HCT116 (cell line): Measurements from ENCODE around the gene RPN1. TPM values are rescaled to one million over a fixed set of nuclear protein-coding genes. Genes with fewer than 3 reads are reported as not detected.
A peak's percentile ranks its signal among the peaks of the same experiment; 100 is the strongest.

Experiments used
- ATAC-seq: fragments of 200-7000 bp; cut with Tn5 transposase; 2 replicates; pipeline ENCODE4 v1.9.1; 2020; ENCODE audit warnings: mild to moderate bottlenecking, moderate library complexity
- Bru-seq: library from RNA; stranded (reverse); fragments of 400-500 nt; gene quantifications from one replicate; lab custom pipeline; 2021; lab: Mats Ljungman, UMichigan
- BruChase-seq, 2 experiments: library from RNA; stranded (reverse); fragments of 400-500 nt; gene quantifications; one replicate each; lab custom pipeline; 2021; lab: Mats Ljungman, UMichigan
- BruUV-seq: library from RNA; stranded (reverse); fragments of 400-500 nt; replicated peaks from 2 replicates; lab custom pipeline; 2021; lab: Mats Ljungman, UMichigan
- CTCF ChIA-PET: fragments of 300-600 bp; sonication (Branson Sonifier 250); formaldehyde crosslinking; loops from one replicate; lab custom pipeline; 2021; ENCODE audit warnings: antibody characterized with exemption; lab: Charles Lee
- POLR2A ChIA-PET: fragments of 300-600, 350-600 bp; sonication (Branson Sonifier 250); formaldehyde crosslinking; loops from one replicate; lab custom pipeline; 2021; ENCODE audit warnings: antibody characterized with exemption; lab: Charles Lee
- RAD21 ChIA-PET, 2 experiments: fragments of 300-600 bp; sonication (Branson Sonifier 250); formaldehyde crosslinking; loops; one replicate each; lab custom pipeline; 2023; ENCODE audit warnings: low total read pairs in 2 of 2; ENCODE audit not compliant: uncharacterized antibody in 2 of 2, unreplicated experiment in 2 of 2, low non-redundant PET in 1 of 2; lab: Charles Lee
- DNase-seq: peaks from one replicate; pipeline ENCODE4 v3.0.0-alpha.2; 2010; ENCODE audit warnings: low read depth, low spot score
- H2AFZ ChIP-seq: fragments of 200-600 bp; shearing (Covaris generic), sonication (generic); 2 replicates; pipeline ENCODE4 v1.6.1; 2017; ENCODE audit warnings: low read depth, mixed run types, mixed read lengths, antibody characterized with exemption, low read length; ENCODE audit not compliant: poor library complexity, severe bottlenecking
- H3K27ac ChIP-seq: 2 replicates; pipeline ENCODE4 v1.5.1; 2012; ENCODE audit warnings: low read depth, low read length
- H3K27me3 ChIP-seq: fragments of 200-600 bp; sonication (generic); 2 replicates; pipeline ENCODE4 v1.6.1; 2016; ENCODE audit warnings: mixed run types, low read length, mixed read lengths; ENCODE audit not compliant: insufficient read depth
- H3K36me3 ChIP-seq, 2 experiments: fragments of 200-500 bp in 1 of 2; fragments of 200-600 bp in 1 of 2; sonication (Bioruptor generic) in 1 of 2; sonication (generic) in 1 of 2; 2 replicates each; pipeline versions ENCODE4 v1.5.1 to v1.6.1; 2014 to 2016; ENCODE audit warnings: low read length in 2 of 2, inconsistent platforms in 1 of 2, mixed read lengths in 1 of 2, mixed run types in 1 of 2; ENCODE audit not compliant: insufficient read depth in 2 of 2, control insufficient read depth in 1 of 2
- H3K4me1 ChIP-seq, 2 experiments: fragments of 200-600 bp in 1 of 2; sonication (generic) in 1 of 2; 2 replicates each; pipeline versions ENCODE4 v1.5.1 to v1.6.1; 2012 to 2017; ENCODE audit warnings: low read length in 2 of 2, inconsistent platforms in 1 of 2, mild to moderate bottlenecking in 1 of 2, mixed read lengths in 1 of 2, mixed run types in 1 of 2, moderate library complexity in 1 of 2; ENCODE audit not compliant: insufficient read depth in 2 of 2, control insufficient read depth in 1 of 2
- H3K4me2 ChIP-seq: fragments of 200-600 bp; sonication (generic); 2 replicates; pipeline ENCODE4 v1.6.1; 2017; ENCODE audit warnings: mixed run types, low read length, mixed read lengths
- H3K4me3 ChIP-seq, 2 experiments: fragments of 200-600 bp in 1 of 2; sonication (generic) in 1 of 2; replicated peaks in 1 of 2; 2 replicates each; pipeline ENCODE4 v1.5.1; 2011 to 2016; ENCODE audit warnings: low read length in 2 of 2, control low read depth in 1 of 2, low read depth in 1 of 2, mild to moderate bottlenecking in 1 of 2, mixed read lengths in 1 of 2, mixed run types in 1 of 2
- H3K79me2 ChIP-seq: fragments of 200-600 bp; sonication (generic); 2 replicates; pipeline ENCODE4 v1.6.1; 2017; ENCODE audit warnings: mild to moderate bottlenecking, mixed run types, low read length, moderate library complexity, mixed read lengths; ENCODE audit not compliant: insufficient read depth
- H3K9ac ChIP-seq: fragments of 200-600 bp; sonication (generic); 2 replicates; pipeline ENCODE4 v1.6.1; 2016; ENCODE audit warnings: low read length, mixed read lengths
- H3K9me2 ChIP-seq: fragments of 200-600 bp; sonication (generic), shearing (Covaris generic); 2 replicates; pipeline ENCODE4 v1.6.1; 2017; ENCODE audit warnings: mixed run types, mild to moderate bottlenecking, moderate library complexity; ENCODE audit not compliant: insufficient read depth
- H3K9me3 ChIP-seq, 2 experiments: fragments of 200-500 bp in 1 of 2; fragments of 200-600 bp in 1 of 2; sonication (Bioruptor generic) in 1 of 2; sonication (generic) in 1 of 2; 2 replicates each; pipeline ENCODE4 v1.6.1; 2014 to 2017; ENCODE audit warnings: low read length in 2 of 2, mixed read lengths in 2 of 2, inconsistent platforms in 1 of 2, low read depth in 1 of 2, mild to moderate bottlenecking in 1 of 2, mixed run types in 1 of 2, moderate library complexity in 1 of 2; ENCODE audit not compliant: control insufficient read depth in 1 of 2, insufficient read depth in 1 of 2
- H4K20me1 ChIP-seq: fragments of 200-600 bp; sonication (generic), shearing (Covaris generic); 2 replicates; pipeline ENCODE4 v1.6.1; 2017; ENCODE audit warnings: mixed run types, mild to moderate bottlenecking, moderate library complexity; ENCODE audit not compliant: insufficient read depth
- CBX3 ChIP-seq: IDR thresholded peaks from 2 replicates; pipeline ENCODE4 v1.6.1; 2012; ENCODE audit warnings: low read depth
- EGR1 ChIP-seq: IDR thresholded peaks from 2 replicates; pipeline ENCODE4 v1.6.1; 2012; ENCODE audit warnings: low read depth
- ELF1 ChIP-seq: IDR thresholded peaks from 2 replicates; pipeline ENCODE4 v1.6.1; 2012; ENCODE audit warnings: low read depth, borderline replicate concordance
- JUND ChIP-seq: IDR thresholded peaks from 2 replicates; pipeline ENCODE4 v1.6.1; 2012
- POLR2A ChIP-seq: IDR thresholded peaks from 2 replicates; pipeline ENCODE4 v1.7.0; 2011; ENCODE audit warnings: borderline replicate concordance; ENCODE audit not compliant: insufficient read depth, insufficient read length; ENCODE audit errors: extremely low read depth
- RAD21 ChIP-seq: IDR thresholded peaks from 2 replicates; pipeline ENCODE4 v1.6.1; 2012; ENCODE audit warnings: low read depth, mild to moderate bottlenecking
- SIN3A ChIP-seq: IDR thresholded peaks from 2 replicates; pipeline ENCODE4 v1.6.1; 2012; ENCODE audit warnings: low read depth
- SRF ChIP-seq: IDR thresholded peaks from 2 replicates; pipeline ENCODE4 v1.6.1; 2012; ENCODE audit warnings: low read depth
- TCF7L2 ChIP-seq: IDR thresholded peaks from 2 replicates; pipeline ENCODE4 v1.7.0; 2011; ENCODE audit warnings: borderline replicate concordance, inconsistent platforms; ENCODE audit not compliant: insufficient read depth, insufficient read length; ENCODE audit errors: extremely low read depth
- YY1 ChIP-seq: IDR thresholded peaks from 2 replicates; pipeline ENCODE4 v1.6.1; 2011; ENCODE audit warnings: low read length, low read depth, moderate library complexity, mild to moderate bottlenecking; ENCODE audit not compliant: insufficient replicate concordance; ENCODE audit errors: extremely low read depth
- ZBTB33 ChIP-seq: IDR thresholded peaks from 2 replicates; pipeline ENCODE4 v1.6.1; 2011; ENCODE audit warnings: mild to moderate bottlenecking, low read length, moderate library complexity; ENCODE audit not compliant: insufficient replicate concordance; ENCODE audit errors: extremely low read depth
- intact Hi-C: fragments of 100-400 bp; cut with micrococcal nuclease; formaldehyde crosslinking; loops from 2 replicates; pipeline ENCODE4 v1.10.0; 2022
- long read RNA-seq: library from polyadenylated mRNA; unstranded; transcript quantifications from one replicate; pipeline ENCODE4 v2.0.0, GENCODE V29; 2021; ENCODE audit not compliant: unreplicated experiment
- polyA plus RNA-seq: library from polyadenylated mRNA; unstranded; fragments of >200 nt; gene quantifications from 2 replicates; pipeline ENCODE4 v1.2.1, GENCODE V29; 2012; ENCODE audit warnings: missing spikeins
- total RNA-seq: library from RNA; stranded (reverse); gene quantifications from one replicate; pipeline ENCODE4 v1.2.1, GENCODE V29; 2021; ENCODE audit not compliant: unreplicated experiment
- TF ChIP-seq, protein P1 (sequence below): IDR thresholded peaks from 2 replicates; pipeline ENCODE4 v1.6.1; 2012
- TF ChIP-seq, protein P2 (sequence below), 3 experiments: fragments of 200-600 bp in 1 of 3; sonication (generic) in 1 of 3; IDR thresholded peaks in 2 of 3; conservative IDR thresholded peaks in 1 of 3; 2 replicates each; pipeline ENCODE4 v1.5.1; 2012 to 2017; ENCODE audit warnings: low read depth in 2 of 3, low read length in 2 of 3, antibody characterized with exemption in 1 of 3, borderline replicate concordance in 1 of 3, control low read depth in 1 of 3, mild to moderate bottlenecking in 1 of 3, mixed read lengths in 1 of 3, mixed run types in 1 of 3, moderate library complexity in 1 of 3; ENCODE audit not compliant: insufficient read depth in 1 of 3
- TF ChIP-seq, protein P3 (sequence below): IDR thresholded peaks from 2 replicates; pipeline ENCODE4 v1.6.1; 2012; ENCODE audit warnings: low read depth

The RPN1 gene
- total RNA-seq (218 TPM), Bru-seq, nascent RNA (percentile 83 among the genes with signal in this experiment), BruChase-seq, experiment 1, labeled RNA remaining after a 6-hour chase (percentile 94 among the genes with signal in this experiment), BruChase-seq, experiment 2, labeled RNA remaining after a 2-hour chase (percentile 81 among the genes with signal in this experiment)
- 238 and 254 TPM in 2 replicates for polyA plus RNA-seq
- long read RNA-seq, transcript RPN1-201 (10 exons, 2,314 nt): major isoform, 770 of 841 reads
- long read RNA-seq, partial matches to known transcripts: 23 of 841 reads
- long read RNA-seq, other reads (novel, unspliced or antisense): 48 of 841 reads

DNA sequence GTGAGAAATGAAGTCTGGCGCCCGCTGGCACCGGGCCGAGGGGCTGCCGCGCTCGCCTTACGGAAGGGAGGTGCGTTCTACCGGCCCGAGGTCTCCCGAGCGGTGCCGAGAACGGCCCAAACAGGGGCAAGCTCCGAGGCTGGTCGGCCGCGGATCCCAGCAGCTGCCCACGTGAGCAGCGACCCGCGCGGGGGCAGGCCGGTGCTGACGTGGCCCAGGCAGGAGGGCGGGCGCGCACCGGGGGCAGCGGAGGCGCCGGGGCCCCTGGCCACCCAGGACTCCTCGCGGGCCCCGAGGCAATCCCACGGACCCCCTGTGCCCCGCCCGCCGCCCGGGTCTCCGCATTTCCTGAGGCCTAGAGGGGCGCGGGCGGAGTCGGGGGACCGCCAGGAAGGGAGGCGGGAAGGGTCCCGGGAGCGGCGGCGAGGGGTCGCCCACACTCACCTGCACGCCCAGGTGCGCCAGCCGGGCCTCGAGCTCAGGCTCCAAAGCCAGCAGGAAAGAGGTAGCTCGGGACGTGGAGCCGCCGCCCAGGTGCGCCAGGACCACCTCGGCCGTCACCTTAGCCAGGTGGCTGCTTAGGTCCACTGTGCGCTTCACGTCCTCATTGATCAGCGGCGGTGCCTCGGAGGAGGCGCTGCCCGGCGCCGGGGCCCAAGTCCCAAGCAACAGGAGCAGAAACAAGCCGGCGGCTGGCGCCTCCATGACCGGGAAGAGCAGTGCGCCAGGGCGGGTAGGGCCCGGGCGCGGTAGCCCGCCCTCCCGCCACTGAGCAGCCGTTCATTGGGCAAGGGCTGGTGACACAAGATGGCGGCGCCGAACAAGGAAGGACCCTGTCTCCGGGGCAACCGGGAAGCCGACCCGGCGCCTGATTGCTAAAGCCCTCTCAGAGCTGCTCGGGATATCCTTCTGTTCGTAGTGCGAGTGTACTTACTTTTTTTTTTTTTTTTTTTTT, at the start of gene RPN1:
RPN1 (minus strand) TSS at position 723 of the 955 bp plus-strand sequence; CDS start at position 705, 18 bp downstream.
- ChIA-PET POLR2A (interaction anchor here (0.6 to 1.9 kb wide), 3 partner anchors 10 to 37 kb away, joined by 3 to 7 read pairs (median 4); no protein-coding TSS in a partner anchor), CTCF (interaction anchor here (1.0 kb wide), 1 partner anchor 30 kb away, joined by 5 read pairs; no protein-coding TSS in a partner anchor), RAD21 (interaction anchor here (0.6 to 1.0 kb wide), 3 partner anchors 30 to 144 kb away, joined by 3 to 6 read pairs (median 4); no protein-coding TSS in a partner anchor)
- ATAC-seq (peak; percentile 96), DNase-seq (peak; percentile 86)
- peak within 1 kb of the TSS; percentile 83 for H2AFZ ChIP-seq
- peak within 1 kb of the TSS; percentile 100 for H3K9ac ChIP-seq
- no TSS peak for BruUV-seq
- no peaks in the 10 kb centered on the region for H3K27me3 ChIP-seq
- intact Hi-C loops: loop anchor here (2.0 kb wide), 1 partner anchor 30 kb away; no protein-coding TSS in a partner anchor
- H3K9me3 ChIP-seq: no peaks in the 10 kb centered on the region
- peaks cover 53% of the 10 kb centered on the region for H3K79me2 ChIP-seq
- peak within 1 kb of the TSS; percentile 81 for H3K27ac ChIP-seq
- peaks cover 14% of the 10 kb centered on the region; the same call in 1 of the 2 replicates for H4K20me1 ChIP-seq
- peaks cover 11 to 22% of the 10 kb centered on the region in 2 experiments; a peak in 3 of 4 replicates for H3K4me1 ChIP-seq
- no peaks in the 10 kb centered on the region for H3K9me2 ChIP-seq
- peaks cover 0 to 10% of the 10 kb centered on the region in 2 experiments; a peak in 1 of 4 replicates for H3K36me3 ChIP-seq
- peak within 1 kb of the TSS; percentile 87 for H3K4me2 ChIP-seq
- peak within 1 kb of the TSS; percentile 91 to 99 for H3K4me3 ChIP-seq
- TF ChIP-seq RAD21 (no peak), JUND (no peak), SIN3A (0 out of 2 replicates have a peak, but pooled peaks have one; percentile 13), YY1 (peak; percentile 87), POLR2A (peak; percentile 70), CBX3 (no peak), ZBTB33 (no peak), SRF (peak; percentile 74), ELF1 (no peak; the same call in 1 of the 2 replicates), EGR1 (no peak; the same call in 1 of the 2 replicates), TCF7L2 (no peak)
- TF ChIP-seq, protein P1, sequence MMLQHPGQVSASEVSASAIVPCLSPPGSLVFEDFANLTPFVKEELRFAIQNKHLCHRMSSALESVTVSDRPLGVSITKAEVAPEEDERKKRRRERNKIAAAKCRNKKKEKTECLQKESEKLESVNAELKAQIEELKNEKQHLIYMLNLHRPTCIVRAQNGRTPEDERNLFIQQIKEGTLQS: no peak
- TF ChIP-seq, protein P2, sequence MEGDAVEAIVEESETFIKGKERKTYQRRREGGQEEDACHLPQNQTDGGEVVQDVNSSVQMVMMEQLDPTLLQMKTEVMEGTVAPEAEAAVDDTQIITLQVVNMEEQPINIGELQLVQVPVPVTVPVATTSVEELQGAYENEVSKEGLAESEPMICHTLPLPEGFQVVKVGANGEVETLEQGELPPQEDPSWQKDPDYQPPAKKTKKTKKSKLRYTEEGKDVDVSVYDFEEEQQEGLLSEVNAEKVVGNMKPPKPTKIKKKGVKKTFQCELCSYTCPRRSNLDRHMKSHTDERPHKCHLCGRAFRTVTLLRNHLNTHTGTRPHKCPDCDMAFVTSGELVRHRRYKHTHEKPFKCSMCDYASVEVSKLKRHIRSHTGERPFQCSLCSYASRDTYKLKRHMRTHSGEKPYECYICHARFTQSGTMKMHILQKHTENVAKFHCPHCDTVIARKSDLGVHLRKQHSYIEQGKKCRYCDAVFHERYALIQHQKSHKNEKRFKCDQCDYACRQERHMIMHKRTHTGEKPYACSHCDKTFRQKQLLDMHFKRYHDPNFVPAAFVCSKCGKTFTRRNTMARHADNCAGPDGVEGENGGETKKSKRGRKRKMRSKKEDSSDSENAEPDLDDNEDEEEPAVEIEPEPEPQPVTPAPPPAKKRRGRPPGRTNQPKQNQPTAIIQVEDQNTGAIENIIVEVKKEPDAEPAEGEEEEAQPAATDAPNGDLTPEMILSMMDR (IDR thresholded peaks at IDR 0.05 in 2 of 3, conservative IDR thresholded peaks at IDR 0.05 in 1 of 3; ENCODE audit: borderline replicate concordance in 1 of 3, insufficient read depth in 1 of 3, low read depth in 2 of 3, low read length in 2 of 3): no peak
- TF ChIP-seq, protein P3, sequence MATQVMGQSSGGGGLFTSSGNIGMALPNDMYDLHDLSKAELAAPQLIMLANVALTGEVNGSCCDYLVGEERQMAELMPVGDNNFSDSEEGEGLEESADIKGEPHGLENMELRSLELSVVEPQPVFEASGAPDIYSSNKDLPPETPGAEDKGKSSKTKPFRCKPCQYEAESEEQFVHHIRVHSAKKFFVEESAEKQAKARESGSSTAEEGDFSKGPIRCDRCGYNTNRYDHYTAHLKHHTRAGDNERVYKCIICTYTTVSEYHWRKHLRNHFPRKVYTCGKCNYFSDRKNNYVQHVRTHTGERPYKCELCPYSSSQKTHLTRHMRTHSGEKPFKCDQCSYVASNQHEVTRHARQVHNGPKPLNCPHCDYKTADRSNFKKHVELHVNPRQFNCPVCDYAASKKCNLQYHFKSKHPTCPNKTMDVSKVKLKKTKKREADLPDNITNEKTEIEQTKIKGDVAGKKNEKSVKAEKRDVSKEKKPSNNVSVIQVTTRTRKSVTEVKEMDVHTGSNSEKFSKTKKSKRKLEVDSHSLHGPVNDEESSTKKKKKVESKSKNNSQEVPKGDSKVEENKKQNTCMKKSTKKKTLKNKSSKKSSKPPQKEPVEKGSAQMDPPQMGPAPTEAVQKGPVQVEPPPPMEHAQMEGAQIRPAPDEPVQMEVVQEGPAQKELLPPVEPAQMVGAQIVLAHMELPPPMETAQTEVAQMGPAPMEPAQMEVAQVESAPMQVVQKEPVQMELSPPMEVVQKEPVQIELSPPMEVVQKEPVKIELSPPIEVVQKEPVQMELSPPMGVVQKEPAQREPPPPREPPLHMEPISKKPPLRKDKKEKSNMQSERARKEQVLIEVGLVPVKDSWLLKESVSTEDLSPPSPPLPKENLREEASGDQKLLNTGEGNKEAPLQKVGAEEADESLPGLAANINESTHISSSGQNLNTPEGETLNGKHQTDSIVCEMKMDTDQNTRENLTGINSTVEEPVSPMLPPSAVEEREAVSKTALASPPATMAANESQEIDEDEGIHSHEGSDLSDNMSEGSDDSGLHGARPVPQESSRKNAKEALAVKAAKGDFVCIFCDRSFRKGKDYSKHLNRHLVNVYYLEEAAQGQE: no peak
